K562 (cell line): ENCODE data around the gene RNF214.

Source experiments
- TF ChIP-seq, protein P1 (sequence below): fragments of 450-650 bp; IDR thresholded peaks from 2 replicates; pipeline ENCODE4 v1.6.1; 2016; ENCODE audit warnings: mild to moderate bottlenecking
- TF ChIP-seq, protein P2 (sequence below), 3 experiments: IDR thresholded peaks in 2 of 3; conservative IDR thresholded peaks in 1 of 3; 2 replicates each; pipeline ENCODE4 v1.5.1; 2011 to 2012; ENCODE audit warnings: low read length in 3 of 3, mild to moderate bottlenecking in 3 of 3, control low read depth in 2 of 3, improper control_type of control experiment in 1 of 3, inconsistent platforms in 1 of 3, low read depth in 1 of 3, mixed read lengths in 1 of 3, moderate library complexity in 1 of 3; ENCODE audit not compliant: insufficient read depth in 2 of 3

DNA sequence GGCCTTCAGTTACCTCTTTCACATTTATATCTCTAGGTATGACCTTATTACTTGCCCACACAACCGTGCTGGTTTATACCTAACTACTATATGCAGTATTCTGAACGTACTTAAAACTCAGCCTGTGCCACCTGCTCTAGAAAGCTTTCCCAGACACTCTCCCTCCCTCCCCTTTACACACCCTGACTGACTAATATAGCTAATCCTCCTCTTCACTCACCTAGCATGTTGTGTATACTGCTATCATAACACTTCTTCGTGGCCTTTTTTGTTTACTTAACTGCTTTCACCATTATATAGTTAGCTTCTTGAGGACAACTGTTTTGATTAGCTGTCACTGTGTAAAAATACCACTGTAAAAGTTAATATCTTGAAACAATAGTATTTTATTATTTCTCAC is 23.5 kb downstream of the RNF214 start:
- TF ChIP-seq, protein P1, sequence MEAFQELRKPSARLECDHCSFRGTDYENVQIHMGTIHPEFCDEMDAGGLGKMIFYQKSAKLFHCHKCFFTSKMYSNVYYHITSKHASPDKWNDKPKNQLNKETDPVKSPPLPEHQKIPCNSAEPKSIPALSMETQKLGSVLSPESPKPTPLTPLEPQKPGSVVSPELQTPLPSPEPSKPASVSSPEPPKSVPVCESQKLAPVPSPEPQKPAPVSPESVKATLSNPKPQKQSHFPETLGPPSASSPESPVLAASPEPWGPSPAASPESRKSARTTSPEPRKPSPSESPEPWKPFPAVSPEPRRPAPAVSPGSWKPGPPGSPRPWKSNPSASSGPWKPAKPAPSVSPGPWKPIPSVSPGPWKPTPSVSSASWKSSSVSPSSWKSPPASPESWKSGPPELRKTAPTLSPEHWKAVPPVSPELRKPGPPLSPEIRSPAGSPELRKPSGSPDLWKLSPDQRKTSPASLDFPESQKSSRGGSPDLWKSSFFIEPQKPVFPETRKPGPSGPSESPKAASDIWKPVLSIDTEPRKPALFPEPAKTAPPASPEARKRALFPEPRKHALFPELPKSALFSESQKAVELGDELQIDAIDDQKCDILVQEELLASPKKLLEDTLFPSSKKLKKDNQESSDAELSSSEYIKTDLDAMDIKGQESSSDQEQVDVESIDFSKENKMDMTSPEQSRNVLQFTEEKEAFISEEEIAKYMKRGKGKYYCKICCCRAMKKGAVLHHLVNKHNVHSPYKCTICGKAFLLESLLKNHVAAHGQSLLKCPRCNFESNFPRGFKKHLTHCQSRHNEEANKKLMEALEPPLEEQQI = no peak
- TF ChIP-seq, protein P2, sequence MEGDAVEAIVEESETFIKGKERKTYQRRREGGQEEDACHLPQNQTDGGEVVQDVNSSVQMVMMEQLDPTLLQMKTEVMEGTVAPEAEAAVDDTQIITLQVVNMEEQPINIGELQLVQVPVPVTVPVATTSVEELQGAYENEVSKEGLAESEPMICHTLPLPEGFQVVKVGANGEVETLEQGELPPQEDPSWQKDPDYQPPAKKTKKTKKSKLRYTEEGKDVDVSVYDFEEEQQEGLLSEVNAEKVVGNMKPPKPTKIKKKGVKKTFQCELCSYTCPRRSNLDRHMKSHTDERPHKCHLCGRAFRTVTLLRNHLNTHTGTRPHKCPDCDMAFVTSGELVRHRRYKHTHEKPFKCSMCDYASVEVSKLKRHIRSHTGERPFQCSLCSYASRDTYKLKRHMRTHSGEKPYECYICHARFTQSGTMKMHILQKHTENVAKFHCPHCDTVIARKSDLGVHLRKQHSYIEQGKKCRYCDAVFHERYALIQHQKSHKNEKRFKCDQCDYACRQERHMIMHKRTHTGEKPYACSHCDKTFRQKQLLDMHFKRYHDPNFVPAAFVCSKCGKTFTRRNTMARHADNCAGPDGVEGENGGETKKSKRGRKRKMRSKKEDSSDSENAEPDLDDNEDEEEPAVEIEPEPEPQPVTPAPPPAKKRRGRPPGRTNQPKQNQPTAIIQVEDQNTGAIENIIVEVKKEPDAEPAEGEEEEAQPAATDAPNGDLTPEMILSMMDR (IDR thresholded peaks at IDR 0.05 in 2 of 3, conservative IDR thresholded peaks at IDR 0.05 in 1 of 3; ENCODE audit: insufficient read depth in 2 of 3, low read depth in 1 of 3, low read length in 3 of 3) = no peak
